Uterus (tissue), 2 donors: ENCODE measurements around the gene OR5H15.

ENCODE experiments used
- POLR2A ChIP-seq, 2 donors: fragments of 450-650 bp; IDR thresholded peaks; one replicate each; pipeline ENCODE4 v1.6.1; 2016; ENCODE audit warnings: antibody characterized with exemption in 2 of 2, mild to moderate bottlenecking in 1 of 2, moderate library complexity in 1 of 2
- TF ChIP-seq, protein P1 (sequence below), 4 experiments: fragments of 200-600 bp in 2 of 4; fragments of 450-650 bp in 2 of 4; sonication (generic) in 2 of 4; IDR thresholded peaks; one replicate each; pipeline ENCODE4 v1.5.1; 2016 to 2019; ENCODE audit warnings: antibody characterized with exemption in 4 of 4, mild to moderate bottlenecking in 2 of 4, moderate library complexity in 1 of 4

DNA sequence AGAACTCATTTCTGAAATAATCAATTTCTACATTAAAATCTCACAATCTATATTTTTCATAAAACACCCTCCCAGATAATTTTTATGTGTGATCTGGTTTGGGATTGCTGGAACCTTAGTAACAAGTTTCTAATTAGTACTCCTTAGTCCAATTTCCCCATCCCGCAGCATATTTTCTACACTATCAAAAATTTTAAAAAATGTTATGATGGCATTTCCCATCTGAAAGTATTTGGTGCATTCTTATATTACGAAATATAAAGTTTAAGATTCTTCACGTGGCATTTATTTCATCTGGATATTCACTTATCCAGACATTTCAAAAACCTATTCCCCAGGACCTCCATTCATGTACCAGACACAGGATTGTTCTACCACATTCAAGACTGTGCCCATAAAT is 17.7 kb upstream of the OR5H15 start:
- TF ChIP-seq, protein P1, sequence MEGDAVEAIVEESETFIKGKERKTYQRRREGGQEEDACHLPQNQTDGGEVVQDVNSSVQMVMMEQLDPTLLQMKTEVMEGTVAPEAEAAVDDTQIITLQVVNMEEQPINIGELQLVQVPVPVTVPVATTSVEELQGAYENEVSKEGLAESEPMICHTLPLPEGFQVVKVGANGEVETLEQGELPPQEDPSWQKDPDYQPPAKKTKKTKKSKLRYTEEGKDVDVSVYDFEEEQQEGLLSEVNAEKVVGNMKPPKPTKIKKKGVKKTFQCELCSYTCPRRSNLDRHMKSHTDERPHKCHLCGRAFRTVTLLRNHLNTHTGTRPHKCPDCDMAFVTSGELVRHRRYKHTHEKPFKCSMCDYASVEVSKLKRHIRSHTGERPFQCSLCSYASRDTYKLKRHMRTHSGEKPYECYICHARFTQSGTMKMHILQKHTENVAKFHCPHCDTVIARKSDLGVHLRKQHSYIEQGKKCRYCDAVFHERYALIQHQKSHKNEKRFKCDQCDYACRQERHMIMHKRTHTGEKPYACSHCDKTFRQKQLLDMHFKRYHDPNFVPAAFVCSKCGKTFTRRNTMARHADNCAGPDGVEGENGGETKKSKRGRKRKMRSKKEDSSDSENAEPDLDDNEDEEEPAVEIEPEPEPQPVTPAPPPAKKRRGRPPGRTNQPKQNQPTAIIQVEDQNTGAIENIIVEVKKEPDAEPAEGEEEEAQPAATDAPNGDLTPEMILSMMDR (IDR thresholded peaks at IDR 0.05), result no peak
- TF ChIP-seq POLR2A (IDR thresholded peaks at IDR 0.05), result no peak
